H1 (cell line): ENCODE measurements around the gene MDC1. TPM values are rescaled to one million over a fixed set of nuclear protein-coding genes. Genes with fewer than 3 reads are reported as not detected.

Experiments used
- ASH2L ChIP-seq: fragments of 200-600, 300-600 bp; sonication (generic); IDR thresholded peaks from one replicate; pipeline ENCODE4 v1.7.1; 2017; ENCODE audit warnings: low read length
- ATF2 ChIP-seq: IDR thresholded peaks from 2 replicates; pipeline ENCODE4 v1.6.1; 2012; ENCODE audit warnings: low read length, inconsistent platforms
- BCL11A ChIP-seq, 2 experiments: IDR thresholded peaks; one replicate each; pipeline ENCODE4 v1.6.1; 2011; ENCODE audit warnings: low read depth in 2 of 2, low read length in 2 of 2, mild to moderate bottlenecking in 2 of 2
- CBX5 ChIP-seq: fragments of 300-800, 300-1000 bp; sonication (generic); IDR thresholded peaks from 2 replicates; pipeline ENCODE4 v1.7.1; 2016; ENCODE audit warnings: antibody characterized with exemption, low read length, low read depth
- CEBPB ChIP-seq: IDR thresholded peaks from 2 replicates; pipeline ENCODE4 v1.6.1; 2012; ENCODE audit warnings: low read depth, low read length
- CHD1 ChIP-seq: IDR thresholded peaks from 2 replicates; pipeline ENCODE4 v1.6.1; 2012; ENCODE audit warnings: low read depth, low read length, improper control_type of control experiment
- CTBP2 ChIP-seq: IDR thresholded peaks from 2 replicates; pipeline ENCODE4 v1.7.0; 2011; ENCODE audit warnings: borderline replicate concordance, mild to moderate bottlenecking, moderate library complexity, mixed read lengths, low read length; ENCODE audit not compliant: insufficient read depth, insufficient read length
- CTCF ChIP-seq, 3 experiments: IDR thresholded peaks; 1 replicate in 2 of 3; 2 replicates in 1 of 3; pipeline versions ENCODE4 v1.5.1 to v1.6.1; 2011; ENCODE audit warnings: low read length in 3 of 3, mild to moderate bottlenecking in 3 of 3, inconsistent platforms in 2 of 3, low read depth in 1 of 3, moderate library complexity in 1 of 3; ENCODE audit not compliant: insufficient read depth in 1 of 3; ENCODE audit errors: control extremely low read depth in 1 of 3
- EGR1 ChIP-seq: IDR thresholded peaks from 2 replicates; pipeline ENCODE4 v1.6.1; 2011; ENCODE audit warnings: low read depth, low read length, borderline replicate concordance
- GABPA ChIP-seq: IDR thresholded peaks from 2 replicates; pipeline ENCODE4 v1.6.1; 2011; ENCODE audit warnings: mild to moderate bottlenecking, low read length, moderate library complexity, borderline replicate concordance; ENCODE audit not compliant: insufficient read depth
- GTF2F1 ChIP-seq: IDR thresholded peaks from 2 replicates; pipeline ENCODE4 v1.6.1; 2012; ENCODE audit warnings: low read depth, low read length, improper control_type of control experiment, borderline replicate concordance
- HDAC2 ChIP-seq, 2 experiments: fragments of 300-600 bp in 1 of 2; sonication (generic) in 1 of 2; IDR thresholded peaks; 2 replicates each; pipeline ENCODE4 v1.6.1; 2011 to 2012; ENCODE audit warnings: low read depth in 2 of 2, low read length in 2 of 2, mild to moderate bottlenecking in 2 of 2, moderate library complexity in 2 of 2, borderline replicate concordance in 1 of 2, inconsistent platforms in 1 of 2
- RAD21 ChIP-seq, 2 experiments: IDR thresholded peaks in 1 of 2; conservative IDR thresholded peaks in 1 of 2; 2 replicates each; pipeline ENCODE4 v1.6.1; 2011; ENCODE audit warnings: low read depth in 2 of 2, low read length in 2 of 2, improper control_type of control experiment in 1 of 2, inconsistent platforms in 1 of 2, mild to moderate bottlenecking in 1 of 2, moderate library complexity in 1 of 2
- RXRA ChIP-seq: IDR thresholded peaks from 2 replicates; pipeline ENCODE4 v1.6.1; 2011; ENCODE audit warnings: low read depth, mild to moderate bottlenecking, low read length, moderate library complexity; ENCODE audit not compliant: insufficient read depth
- SIRT6 ChIP-seq: IDR thresholded peaks from one replicate; pipeline ENCODE4 v1.7.1; 2012; ENCODE audit warnings: low read length, inconsistent platforms
- SP1 ChIP-seq: IDR thresholded peaks from 2 replicates; pipeline ENCODE4 v1.6.1; 2011; ENCODE audit warnings: low read depth, low read length
- SRF ChIP-seq: IDR thresholded peaks from 2 replicates; pipeline ENCODE4 v1.6.1; 2011; ENCODE audit warnings: mild to moderate bottlenecking, low read depth, low read length, moderate library complexity
- SUZ12 ChIP-seq: fragments of 200-600 bp; sonication (generic); IDR thresholded peaks from 2 replicates; pipeline ENCODE4 v1.6.1; 2012; ENCODE audit warnings: mild to moderate bottlenecking, inconsistent platforms, low read length, moderate library complexity, mixed read lengths
- TAF7 ChIP-seq: optimal IDR thresholded peaks from 2 replicates; pipeline ENCODE3; 2011; ENCODE audit warnings: low read depth, mild to moderate bottlenecking, inconsistent platforms, low read length, moderate library complexity, borderline replicate concordance
- polyA plus RNA-seq, 7 experiments: library from polyadenylated mRNA; depleted of rRNA in 3 of 7; stranded (reverse) in 5 of 7; unstranded in 2 of 7; fragments of >200 nt in 5 of 7; fragments of 200-250 nt in 2 of 7; gene quantifications; 1 replicate in 5 of 7; 2 replicates in 1 of 7; 4 replicates in 1 of 7; pipeline versions ENCODE4 v1.2.1 to v1.2.3, GENCODE V29; 2011 to 2013; ENCODE audit warnings: missing spikeins in 2 of 7, mixed read lengths in 2 of 7
- total RNA-seq: library from RNA; stranded (reverse); fragmentation: NEBNext Ultra II Directional; extraction: Animal tissue kit (Norgen Biotek cat#: 25700); gene quantifications from 2 replicates; pipeline ENCODE4 v1.2.1, GENCODE V29; 2021

Gene MDC1
- total and polyA plus RNA-seq, 2 of the 8 experiments (the other 6 are each of a cell fraction or from before 2014, with no cell fraction given): 29.9 to 81.1 TPM

- TF ChIP-seq CHD1: no peak
- peak; percentile 20 for TF ChIP-seq CTBP2
- TF ChIP-seq SP1: no peak; the same call in 1 of the 2 replicates
- peak; percentile 97 for TF ChIP-seq CEBPB
- TF ChIP-seq EGR1: peak; percentile 91
- TF ChIP-seq RXRA: peak; percentile 79; the same call in 1 of the 2 replicates
- no peak for TF ChIP-seq SIRT6
- no peak for TF ChIP-seq ATF2
- TF ChIP-seq BCL11A (IDR thresholded peaks at IDR 0.05; ENCODE audit: low read depth in 2 of 2, low read length in 2 of 2): no peak
- no peak for TF ChIP-seq GTF2F1
- TF ChIP-seq ASH2L: peak; percentile 72
- TF ChIP-seq GABPA: 0 out of 2 replicates have a peak, but pooled peaks have one; percentile 6
- peak; percentile 2 to 4; a peak in 2 of 4 replicates for TF ChIP-seq RAD21 (IDR thresholded peaks at IDR 0.05 in 1 of 2, conservative IDR thresholded peaks at IDR 0.05 in 1 of 2; ENCODE audit: low read depth in 2 of 2, low read length in 2 of 2)
- TF ChIP-seq CBX5: no peak
- no peak for TF ChIP-seq CTCF (IDR thresholded peaks at IDR 0.05; ENCODE audit: control extremely low read depth in 1 of 3, insufficient read depth in 1 of 3, low read depth in 1 of 3, low read length in 3 of 3)
- TF ChIP-seq HDAC2 (IDR thresholded peaks at IDR 0.05; ENCODE audit: borderline replicate concordance in 1 of 2, low read depth in 2 of 2, low read length in 2 of 2): peak; percentile 21 to 91; a peak in 1 of 4 replicates
- no peak; the same call in 1 of the 2 replicates for TF ChIP-seq SUZ12
- TF ChIP-seq SRF: no peak
- peak; percentile 49 for TF ChIP-seq TAF7
These were observed 25.4 kb upstream of the MDC1 start, which contains the start of gene FLOT1 (continued) for GRCh38 chr6:30742316-30743098.
